SW 1271 (cell line): Measurements from ENCODE around the gene CATSPER3.

Experiments
- DNase-seq, 2 experiments: peaks; one replicate each; lab custom pipeline; 2025; lab: John Stamatoyannopoulos, UW

CATSPER3 gene

GRCh38 chr5:135041145-135041587 lies 73.5 kb downstream of the CATSPER3 start:
- no peak for DNase-seq

- DNase-seq, result no peak
These were observed 74.0 kb downstream of the CATSPER3 start for GRCh38 chr5:135041726-135042125.

DNA sequence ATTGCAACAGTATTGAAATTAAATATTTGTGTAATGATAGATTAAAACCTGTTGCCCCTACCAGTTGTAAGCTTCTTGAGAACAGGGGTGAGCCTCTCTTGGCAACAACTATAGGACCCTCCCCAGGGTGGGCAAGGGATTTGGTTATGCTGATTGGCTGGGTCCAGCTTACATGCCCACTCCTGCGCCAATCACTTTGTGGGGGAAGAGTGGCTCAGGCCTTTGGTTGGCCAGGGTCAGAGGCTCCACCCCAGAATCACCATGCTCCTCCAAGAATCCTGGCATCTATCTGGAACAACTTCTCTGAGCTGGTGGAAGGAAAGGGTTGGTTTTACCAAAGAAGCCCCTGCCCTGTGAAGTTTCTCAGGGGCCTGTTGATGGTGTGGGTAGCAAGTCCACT lies 74.9 kb downstream of the CATSPER3 start:
- DNase-seq, result no peak

DNA sequence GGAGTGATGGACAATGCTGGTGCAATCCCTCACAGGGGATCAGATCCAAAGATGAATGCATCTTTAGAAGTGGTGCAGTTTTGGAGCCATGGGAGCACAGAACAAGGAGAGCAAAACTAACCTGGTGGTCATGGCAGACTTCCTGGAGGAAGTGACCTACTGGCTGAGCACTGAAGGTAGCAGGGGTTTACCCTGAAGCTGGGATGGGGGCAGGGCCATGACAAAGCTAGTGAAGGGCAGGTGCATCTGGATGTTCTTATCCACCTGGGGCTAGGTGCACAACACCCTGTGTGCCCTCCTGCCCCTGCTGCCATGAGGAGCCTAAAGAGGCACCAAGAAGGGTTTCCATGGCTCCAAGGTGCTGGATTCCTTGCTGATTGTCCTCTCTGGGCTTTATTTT lies 77.8 kb downstream of the CATSPER3 start:
- no peak for DNase-seq

DNA sequence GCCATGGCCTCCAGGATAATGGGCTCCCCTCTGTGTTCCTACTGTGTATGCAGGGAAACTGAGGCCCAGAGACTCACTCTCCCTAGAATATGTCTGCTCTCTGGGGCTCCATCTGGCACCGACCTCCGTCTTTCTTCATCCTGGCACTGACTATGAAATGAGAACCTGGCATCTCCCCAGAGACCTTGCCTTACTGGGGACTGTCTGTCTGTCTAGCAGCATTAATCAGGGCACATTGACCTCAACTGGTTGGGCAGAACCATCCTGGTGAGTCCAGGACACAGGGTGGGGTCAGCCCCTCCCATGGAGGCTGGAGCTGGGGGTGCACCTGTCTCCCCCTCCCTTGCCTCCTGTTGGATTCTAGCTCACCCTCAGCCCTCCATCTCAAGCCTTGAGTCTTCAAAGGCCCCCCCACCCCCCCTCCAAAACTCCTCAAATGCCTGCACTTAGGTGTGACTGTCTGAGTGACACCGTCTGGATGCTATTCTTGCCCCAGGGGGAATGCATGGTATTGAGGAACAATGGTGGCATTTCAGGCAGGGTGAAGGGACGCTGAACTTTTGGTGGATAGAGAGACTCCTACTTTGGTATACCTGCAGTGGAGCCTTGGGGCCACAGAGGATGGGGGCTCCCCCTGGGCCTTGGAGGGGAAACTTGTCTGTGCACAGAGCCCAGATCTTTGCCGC lies 79.1 kb downstream of the CATSPER3 start:
- no peak for DNase-seq

- no peak for DNase-seq
These were observed 79.6 kb downstream of the CATSPER3 start for GRCh38 chr5:135047347-135047695.

DNA sequence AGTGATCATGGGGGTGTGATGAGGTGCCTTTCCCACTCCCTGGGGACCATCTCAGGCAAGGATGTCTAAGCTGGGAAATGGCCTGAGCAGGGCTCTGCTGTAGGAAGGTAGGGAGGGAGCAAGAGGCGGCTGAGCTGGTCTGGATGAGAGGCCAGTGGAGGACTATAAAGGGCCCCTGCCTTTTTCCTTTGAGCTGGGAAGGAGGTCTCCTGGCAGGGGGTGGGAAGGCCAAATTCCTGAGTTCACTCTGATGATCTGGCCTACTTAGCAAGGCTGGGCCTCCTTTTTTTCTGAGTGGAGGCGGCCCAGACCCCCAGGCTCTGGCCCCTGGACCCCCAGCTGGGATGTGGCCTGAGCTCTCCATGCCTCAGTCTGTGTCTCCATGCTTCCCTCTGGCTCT lies 80.6 kb downstream of the CATSPER3 start:
- no peak for DNase-seq

GRCh38 chr5:135048930-135049329 lies 81.2 kb downstream of the CATSPER3 start:
- no peak for DNase-seq

GRCh38 chr5:135050244-135050767 lies 82.6 kb downstream of the CATSPER3 start:
- no peak for DNase-seq

DNA sequence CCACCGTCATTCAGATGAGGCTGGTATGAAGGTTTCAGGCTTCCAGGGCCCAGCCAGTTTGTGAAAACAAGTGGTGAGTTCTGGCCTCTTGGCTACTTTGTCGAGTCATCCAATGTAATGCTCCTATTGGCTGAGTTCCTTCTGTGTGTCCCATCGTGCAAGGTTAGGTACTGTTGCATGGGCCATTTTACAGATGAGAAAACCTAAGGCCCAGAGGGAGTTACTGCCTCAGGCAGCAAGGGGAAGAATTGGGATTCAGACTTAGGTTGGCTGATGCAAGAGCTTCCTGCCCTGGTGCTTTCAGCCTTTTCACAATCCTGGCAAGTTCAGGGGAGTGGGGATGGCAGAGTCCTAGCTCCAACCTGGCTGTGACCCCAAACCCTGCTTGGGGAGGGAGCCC lies 83.7 kb downstream of the CATSPER3 start:
- no peak for DNase-seq

DNA sequence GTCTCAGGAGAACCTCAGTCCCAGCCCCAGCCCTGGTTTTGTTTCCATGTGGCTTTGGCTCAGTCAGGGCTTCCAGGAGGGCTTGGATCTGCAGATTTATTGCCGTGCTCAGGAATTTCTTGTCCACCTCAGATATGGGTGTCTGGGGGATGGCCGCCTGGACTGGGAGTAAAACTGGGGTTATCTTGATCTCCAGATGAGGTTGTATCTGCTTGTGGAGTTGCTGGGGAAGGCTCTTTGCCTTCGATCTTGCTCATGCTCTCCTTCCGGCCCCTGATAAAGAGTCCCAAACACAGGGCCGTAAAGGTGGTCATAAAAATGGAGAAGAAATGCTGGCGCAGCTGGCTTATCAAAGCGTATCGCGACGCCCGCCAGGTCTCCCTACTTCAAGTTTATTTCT lies 84.2 kb downstream of the CATSPER3 start:
- no peak for DNase-seq

DNA sequence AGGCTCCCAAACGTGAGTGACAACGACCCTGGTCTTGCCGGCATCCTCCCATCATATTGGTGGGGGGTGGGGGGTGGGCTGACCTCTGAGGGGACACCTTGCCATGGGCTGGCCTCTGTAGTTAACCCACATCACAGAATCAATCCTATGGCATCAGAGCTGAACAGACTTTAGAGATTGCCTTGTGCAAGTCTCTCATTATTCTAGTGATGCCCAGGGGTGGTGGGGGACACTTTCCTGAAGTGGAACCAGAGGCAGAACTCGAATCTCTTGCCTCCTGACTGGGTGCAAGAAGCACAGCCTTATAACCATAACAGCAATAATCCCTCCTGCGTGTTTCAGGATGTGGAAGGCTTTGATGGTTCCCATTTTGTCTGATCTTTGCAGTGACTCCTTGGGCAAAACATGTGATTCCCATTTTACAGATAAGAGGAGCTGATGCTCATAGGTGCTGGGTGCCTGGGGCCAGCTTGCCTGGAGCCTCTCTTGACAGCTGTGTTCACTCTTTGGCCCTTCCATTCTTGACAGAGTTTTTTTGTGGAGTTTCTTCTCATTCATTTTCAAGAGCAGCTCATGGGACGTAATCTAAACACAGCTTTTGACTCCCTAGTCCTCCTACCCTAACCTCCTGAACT lies 84.9 kb downstream of the CATSPER3 start:
- DNase-seq, result no peak

GRCh38 chr5:135053278-135053677 lies 85.6 kb downstream of the CATSPER3 start:
- DNase-seq, result no peak

DNA sequence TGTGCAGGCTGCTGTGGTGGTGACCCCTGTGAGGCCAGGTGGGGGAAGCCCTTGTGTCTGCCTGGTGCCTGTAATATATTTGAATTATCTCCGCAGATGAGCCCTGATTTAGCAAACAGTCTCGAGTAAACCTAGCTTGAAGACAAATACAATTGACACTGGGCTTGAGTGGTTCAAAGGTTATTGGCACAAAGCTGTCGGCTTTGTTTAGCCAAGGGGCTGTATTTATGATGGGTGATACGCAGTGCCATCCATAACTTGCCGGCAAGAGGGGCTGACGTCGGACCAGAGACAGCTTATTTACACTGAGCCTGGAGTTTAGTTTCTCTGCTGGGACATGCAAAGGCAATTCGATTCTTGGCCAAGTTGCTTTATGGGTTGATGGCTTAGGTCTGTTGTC lies 86.3 kb downstream of the CATSPER3 start:
- no peak for DNase-seq

- DNase-seq, result no peak
These were observed 86.8 kb downstream of the CATSPER3 start for GRCh38 chr5:135054546-135054945.

- no peak for DNase-seq
These were observed 87.7 kb downstream of the CATSPER3 start for GRCh38 chr5:135055396-135055795.

GRCh38 chr5:135056316-135057030 lies 88.8 kb downstream of the CATSPER3 start:
- no peak for DNase-seq

GRCh38 chr5:135057233-135057632 lies 89.5 kb downstream of the CATSPER3 start:
- no peak for DNase-seq

DNA sequence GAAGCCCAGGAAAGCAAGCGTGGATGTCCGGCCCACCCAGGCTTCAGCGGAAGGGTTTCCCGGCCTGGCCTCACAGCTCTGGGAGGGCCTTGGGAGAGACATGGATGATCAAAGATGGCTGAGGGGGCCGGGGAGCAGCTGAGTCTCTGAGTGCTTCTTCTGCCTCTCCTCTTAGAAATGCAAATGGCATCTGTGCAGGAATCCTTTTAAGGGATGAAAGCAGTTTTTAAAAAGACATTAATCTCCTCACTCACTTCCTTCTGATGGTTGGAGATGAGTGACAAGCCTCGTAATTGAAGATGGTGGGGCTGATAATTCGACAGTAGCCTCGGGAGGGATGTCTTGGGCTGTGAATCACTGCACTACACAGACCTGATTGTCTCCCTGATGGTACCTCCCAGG lies 90.6 kb downstream of the CATSPER3 start:
- DNase-seq, result no peak

DNA sequence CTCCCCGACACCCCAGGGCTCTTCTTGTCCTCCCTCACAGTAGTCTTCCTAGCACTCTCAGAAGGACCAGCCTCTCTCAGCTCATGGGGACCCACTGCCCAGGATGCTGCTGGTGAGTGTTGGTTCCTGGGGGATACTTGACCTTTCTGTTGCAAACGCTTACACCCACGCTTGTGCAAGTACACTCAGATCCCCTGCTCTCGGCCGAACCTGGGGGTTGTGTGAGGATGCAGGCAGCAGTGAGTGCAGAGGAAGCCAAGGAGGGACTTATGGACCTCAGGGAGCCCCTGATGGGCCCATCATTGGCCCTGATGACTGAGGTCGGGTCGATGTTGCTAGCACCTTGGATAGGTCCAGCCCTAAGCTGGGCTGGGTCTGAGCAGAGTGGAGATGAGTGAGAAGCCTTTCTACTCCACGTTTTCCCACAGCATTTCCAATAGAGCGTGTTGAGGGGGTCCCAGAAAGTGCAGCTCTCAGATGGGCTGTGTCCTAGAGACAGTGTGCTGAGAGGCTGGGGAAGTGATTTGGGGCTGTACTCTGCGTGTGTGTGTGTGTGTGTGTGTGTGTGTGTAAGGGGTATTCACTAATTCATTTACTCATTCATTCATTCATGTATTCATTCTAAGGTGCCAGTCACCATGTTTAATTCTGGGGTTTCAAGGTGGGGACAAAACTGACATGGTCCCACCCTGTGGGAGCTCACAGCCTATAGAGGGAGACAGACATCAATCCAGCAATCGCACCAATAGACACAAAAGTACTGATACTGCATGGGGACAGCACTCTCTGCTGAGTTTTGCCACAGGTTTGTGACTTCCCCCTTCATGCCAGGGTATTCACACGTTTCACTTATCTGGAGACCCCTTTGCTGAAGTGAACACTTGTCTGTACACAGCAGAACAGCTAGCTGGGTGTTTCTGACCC lies 91.6 kb downstream of the CATSPER3 start:
- DNase-seq, result no peak

DNA sequence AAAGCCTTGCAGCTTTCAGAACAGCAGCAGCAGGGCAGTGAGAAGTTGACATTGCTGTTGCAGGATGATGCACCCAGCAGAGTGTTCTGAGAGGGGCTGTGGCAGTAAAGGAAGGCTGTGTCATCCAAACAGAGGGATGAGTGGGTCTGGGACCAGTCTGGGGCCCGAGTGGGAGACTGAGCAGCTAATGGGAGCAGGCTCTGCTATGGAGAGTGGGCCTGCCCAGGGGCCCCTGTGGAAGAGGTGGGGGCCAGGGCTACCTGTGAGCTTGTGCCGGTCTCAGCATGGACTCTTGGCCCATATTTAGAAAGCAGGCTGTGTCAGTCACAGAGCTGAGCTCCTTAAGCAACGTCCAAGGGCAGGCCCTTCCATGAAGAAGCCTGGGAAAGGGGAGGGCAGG lies 92.3 kb downstream of the CATSPER3 start:
- DNase-seq, result no peak

- no peak for DNase-seq
These were observed 93.3 kb downstream of the CATSPER3 start for GRCh38 chr5:135061001-135061400.
